Stimulated activated CD4-positive, alpha-beta T cell treated with anti-CD3 and anti-CD28 coated beads, TNF-alpha, amount 100 ng/mL, for 24 hours (primary cell): Measurements from ENCODE around the gene KLHL10.

Experiments
- DNase-seq, 3 experiments: peaks; one replicate each; pipeline ENCODE4 v3.0.0-alpha.2; 2020; ENCODE audit warnings: low read depth in 3 of 3

The KLHL10 gene

DNA sequence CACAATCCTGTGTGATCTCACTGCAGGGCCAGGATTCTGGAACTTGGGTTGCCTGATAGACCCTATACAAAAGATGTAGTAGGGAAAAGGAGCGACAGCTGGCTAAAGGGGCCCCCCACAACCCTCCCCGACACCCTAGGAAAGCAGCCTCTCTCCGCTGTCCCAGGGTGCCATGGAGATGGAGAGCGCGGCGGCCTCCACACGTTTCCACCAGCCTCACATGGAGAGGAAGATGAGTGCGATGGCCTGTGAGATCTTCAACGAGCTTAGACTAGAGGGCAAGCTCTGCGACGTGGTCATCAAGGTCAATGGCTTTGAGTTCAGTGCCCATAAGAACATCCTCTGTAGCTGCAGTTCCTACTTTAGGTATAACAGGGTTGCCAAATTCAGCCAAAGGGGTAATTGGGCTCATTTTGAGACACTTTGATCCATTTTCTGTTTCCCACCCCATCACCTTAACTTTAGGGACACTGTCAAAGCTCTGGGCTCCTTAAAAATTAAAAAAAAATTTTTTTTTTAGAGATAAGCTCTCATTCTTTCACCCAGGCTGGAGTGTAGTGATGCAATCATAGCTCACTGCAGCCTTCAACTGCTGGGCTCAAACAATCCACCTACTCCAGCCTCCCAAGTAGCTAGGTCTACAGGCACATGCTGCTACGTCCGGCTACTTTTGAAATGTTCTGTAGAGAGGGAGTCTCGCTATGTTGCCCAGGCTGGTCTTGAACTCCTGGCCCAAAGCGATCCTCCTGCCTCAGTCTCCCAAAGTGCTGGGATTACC is at the start of gene KLHL10:
TSS of gene KLHL10 (plus strand) at position 65 of the 778 bp plus-strand sequence. CDS start at position 173, 108 bp downstream.
- no peak for DNase-seq

DNA sequence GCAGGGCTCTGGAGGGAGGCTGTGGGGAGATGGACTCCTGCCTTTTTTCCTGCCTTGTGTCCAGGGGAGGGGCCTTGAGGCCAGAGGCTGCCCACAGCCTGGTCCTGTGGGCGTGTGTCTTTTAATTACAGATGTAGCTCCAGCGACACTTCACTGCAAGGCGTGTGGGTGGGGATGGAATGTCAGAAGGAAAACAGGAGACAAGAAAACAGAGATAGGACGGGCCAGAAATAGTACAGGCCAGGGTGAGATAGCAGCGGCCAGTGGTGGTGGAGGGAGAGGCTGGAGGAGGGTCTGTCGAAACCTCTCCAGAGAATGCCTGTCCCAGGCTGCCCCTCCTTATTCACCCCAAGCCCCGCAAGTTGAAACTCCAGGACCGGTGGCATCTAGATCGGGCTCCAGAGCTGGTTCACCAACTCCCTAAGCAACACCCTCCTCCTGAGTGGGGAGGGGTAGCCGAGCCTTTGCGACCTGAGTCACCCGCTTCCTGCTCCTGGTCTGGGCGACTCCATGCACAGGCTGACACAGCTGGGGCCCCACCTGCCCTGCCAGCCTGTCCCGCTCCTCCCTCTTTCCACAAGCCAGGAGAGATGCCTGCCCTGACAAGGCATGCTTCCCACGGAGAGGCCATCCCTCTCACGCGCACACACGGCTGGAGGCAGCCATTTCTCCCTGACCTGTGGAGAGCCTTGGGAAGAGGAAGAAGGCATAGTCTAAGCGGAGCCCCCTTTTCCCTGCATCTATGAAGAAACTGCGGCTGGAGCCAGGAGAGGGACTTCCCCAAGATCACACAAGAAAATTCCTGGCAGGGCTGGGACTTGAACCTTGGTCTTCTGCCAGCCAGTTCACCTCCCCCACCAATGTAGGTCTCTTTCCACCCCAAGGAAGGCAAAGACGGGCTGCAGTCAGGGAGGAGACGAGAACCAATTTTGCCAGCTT is 44.5 kb upstream of the KLHL10 start:
- no peak for DNase-seq

DNA sequence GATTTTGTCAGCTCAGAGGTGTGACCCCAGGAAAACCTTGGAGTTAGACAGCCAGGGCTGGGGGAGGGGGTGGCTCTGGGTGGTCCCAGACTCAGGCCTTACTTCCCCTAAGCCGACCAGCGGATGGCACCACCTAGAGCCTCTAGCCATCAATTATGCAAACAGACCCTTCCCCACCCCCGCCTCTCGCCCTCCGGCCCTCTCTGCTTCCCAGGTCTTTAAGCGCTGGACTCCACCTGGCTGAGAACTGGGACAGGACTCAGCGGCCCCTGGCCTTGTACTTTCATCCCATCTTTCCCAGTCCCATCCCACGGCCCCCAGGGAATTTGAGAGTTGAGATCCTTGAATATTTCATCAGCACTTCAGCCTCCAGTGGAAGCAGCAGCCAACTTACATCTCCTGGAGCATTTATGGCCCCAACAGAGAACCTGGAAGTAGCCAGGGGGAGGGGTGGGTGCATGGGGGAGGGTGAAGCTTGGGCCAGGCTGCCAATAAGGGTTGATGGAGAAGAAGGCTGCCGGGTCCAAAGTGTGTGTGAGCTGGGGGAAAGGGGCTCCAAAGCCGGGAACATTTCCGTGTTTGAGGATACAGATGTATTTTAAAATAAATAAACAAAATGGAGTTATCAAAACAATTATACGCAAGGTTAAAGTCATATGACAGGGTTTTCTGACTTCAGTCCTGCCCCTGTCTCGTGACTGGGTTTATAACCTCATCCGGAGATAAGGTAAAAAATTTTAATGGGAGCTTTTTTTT is 43.7 kb upstream of the KLHL10 start:
- DNase-seq, result no peak

DNA sequence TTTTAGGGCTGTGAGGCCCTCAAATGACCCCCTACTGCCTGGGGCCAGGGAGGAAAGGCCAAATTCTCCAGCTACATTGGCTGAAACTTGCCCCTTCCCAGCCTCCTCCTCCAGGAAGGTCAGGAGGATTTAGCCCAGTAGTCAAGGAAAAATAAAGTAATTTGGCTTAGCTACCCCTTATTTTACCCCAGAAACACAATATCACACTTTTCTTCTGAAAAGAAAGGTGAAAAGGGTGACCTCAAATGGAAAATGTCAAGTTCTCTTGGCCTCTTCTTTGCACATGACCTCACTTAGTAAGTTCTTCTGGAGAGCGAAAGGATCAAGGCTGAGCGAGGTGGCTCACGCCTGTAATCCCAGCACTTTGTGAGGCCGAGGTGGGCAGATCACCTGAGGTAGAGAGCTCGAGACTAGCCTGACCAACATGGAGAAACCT is 43.1 kb upstream of the KLHL10 start:
- no peak for DNase-seq

DNA sequence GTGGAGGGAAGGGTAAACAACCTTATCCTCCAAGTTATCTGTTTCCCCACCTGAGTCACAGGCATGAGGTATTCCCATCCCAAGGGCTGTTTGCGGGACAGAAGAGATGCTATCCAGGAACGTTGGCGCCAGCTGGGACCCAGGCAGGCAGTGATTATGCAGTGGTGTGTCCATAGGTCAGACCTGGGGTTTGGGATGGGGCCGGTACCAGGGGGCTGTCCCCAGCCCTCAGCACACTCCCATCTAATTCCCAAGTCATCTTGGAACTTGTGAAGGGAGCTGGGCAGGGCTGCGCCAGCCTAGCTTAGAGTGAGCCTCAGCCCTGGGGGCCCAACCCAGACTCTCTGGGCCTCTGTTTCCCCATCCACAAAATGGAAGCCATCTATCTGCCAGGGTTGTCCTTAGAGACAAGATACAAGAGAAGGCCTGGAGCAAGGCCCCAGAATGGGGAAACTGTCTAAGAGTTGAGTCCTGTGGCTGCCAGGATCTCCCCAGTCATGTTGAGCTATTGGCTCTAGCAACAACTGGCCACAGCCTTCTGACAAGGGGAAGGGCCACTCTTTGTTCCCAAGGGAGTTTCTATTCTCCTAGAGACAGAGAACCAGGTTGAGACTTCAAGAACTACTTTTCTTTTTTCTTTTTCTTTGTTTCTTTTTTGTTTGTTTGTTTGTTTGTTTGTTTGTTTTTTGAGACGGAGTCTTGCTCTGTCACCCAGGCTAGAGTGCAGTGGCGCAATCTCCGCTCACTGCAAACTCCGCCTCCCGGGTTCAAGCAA is 41.3 kb upstream of the KLHL10 start:
- DNase-seq, result no peak

DNA sequence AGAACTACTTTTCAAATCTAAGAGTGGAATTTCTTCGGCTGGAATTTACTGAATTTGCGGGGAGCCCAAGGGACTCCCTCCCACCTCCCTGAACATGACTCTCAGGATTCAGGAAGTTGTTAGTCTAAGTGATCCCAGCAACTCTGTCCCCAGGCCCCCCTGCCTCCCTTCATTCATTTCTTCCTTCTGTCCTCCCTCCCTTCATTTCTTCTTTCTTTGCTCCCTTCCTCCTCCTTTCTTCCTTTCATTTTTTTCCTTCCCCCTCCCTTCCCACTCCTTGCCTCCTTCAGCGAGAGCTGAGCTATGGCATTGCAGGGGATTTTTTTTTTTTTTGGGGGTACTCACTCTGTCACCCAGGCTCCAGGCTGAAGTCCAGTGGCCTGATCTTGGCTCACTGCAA is 40.2 kb upstream of the KLHL10 start:
- no peak for DNase-seq

DNA sequence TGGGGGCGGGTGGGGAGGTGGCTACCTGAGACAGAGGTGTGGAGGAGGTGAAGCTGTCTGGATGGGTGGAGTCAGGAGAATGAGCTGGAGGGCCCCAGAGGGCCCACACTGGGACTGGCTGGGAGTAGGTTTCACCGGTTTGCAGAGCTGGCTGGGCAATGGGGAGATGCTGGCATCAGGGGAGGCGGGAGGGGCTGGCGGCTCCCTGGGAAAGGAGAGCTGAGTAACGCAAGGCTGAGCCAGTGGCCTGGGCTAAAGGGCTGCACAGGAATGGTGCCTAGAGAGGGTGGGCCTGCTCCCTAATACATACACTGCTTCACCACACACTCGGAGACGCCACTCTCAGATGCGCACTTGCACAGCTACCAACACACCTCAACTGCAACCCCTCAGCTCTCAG is 38.3 kb upstream of the KLHL10 start:
- DNase-seq, result no peak

DNA sequence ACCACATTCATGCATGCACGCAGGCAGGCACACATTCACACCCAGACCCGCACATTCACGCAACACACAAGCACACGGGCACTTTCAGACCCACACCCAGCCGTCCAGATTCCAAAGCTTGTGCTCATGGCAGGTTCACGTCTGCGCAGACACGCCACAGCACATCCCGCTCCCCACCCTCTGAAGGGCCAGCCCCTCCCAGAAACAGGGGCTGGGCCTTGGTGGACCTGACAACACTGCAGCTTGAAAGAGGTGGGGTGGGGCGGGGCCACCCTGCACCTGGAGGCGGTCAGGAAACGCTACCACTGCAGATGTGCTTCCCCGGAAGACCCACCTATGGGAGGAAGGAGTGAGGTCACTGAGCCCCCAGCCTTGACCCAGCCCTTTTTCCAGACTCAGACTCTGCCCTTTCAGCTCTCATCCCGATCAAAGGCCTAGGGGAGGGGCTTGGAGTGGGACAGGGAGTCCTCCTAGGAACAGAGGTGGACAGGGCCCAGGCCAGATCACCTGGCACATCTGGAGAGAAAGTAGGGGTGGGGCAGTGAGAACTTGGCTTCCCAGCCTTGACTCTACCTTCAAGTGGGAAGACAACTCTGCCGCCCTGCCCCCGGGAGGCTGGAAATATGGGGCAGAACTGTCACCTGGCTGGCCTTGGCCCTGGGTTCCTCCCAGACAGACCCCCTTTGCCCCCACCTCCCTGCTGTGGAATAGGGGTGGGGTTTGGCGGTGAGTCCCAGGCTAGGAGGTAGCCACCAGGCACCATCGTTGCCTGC is 36.8 kb upstream of the KLHL10 start:
- no peak for DNase-seq

DNA sequence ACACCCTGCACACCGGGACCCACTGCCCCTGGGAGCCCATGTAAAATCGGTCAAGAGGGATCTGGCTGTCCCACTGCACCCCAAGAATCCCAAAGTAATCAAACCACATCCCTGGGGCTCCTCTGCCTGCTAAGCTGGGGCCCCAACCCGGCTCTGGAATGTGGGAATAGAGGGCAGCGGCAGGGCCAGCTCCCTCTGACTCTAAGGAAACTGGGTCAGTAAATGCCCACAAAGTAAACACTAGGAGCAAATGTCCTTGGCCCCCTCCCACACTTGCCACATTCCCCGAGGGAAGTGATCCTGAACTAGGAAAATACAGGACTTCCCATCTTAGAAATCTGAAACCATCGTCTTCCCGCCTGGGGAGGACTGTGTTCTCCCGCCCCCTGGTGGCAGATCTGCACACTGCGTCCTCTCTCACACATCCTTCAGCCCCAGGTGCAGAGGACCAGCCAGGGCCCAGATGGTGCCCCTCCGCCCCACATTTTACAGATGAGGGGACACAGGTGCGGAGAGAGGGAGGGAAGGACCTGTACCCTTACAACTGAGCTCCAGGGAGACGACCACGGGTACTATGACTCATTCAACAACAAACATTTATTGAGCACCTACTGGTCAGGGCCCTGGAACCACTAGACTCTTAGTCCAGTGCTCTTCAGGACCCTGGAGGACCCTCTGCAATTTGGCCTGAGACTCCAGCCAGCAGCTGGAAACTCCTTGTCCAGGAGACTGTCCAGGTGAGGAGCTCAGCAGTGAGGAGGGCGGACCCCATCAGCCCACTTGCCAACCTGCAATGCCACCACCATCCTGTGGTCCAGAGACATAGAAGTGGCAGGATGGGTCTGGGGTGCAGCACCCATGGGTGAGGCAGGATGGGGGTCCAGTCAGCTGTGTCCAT is 36.0 kb upstream of the KLHL10 start:
- DNase-seq, result peak; percentile 53 to 73 (median 55)

DNA sequence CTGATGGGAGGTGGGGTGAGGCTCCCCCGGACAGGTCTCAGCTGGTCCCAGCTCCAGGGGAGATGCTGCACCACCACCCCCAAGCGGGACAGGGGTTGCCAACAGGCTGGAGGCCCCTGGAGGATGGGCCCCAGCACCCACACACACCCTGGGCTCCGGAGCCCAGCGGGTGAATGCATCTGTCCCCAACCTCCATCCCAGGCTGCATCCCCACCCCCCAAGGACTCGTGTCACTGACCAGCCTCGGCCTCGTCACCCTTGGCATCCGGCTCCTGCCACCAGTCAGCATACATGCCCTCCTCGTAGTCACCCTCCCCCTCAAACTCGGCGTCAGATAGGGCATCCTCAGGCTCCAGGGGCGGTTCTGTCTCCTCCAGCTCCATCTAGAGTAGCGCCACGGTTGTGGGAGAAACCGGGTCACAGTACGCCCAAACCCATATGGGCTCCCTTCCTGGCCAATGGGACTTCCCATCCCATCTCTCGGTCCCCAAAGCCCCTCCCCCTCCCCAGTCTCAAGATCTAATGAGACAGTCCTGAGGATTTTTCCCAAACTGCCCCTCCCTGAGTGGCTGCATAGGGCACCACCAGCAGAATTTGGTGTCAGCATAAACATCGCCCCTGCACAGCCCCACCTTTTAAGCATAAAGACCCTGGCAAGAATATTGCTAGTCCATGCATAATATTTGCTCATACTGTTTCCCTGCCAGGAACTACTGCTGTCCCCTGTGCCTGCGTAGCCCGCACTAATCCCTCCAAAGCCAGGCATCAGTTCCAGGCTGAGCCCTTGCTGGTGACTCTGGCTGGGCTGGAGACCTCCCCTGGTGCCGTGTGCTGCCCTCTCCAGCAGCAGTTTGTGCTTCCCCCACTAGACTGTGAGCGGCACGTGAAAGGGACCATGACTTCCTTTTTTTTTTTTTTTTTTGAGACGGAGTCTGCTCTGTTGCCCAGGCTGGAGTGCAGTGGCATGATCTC is 34.3 kb upstream of the KLHL10 start:
- DNase-seq, result no peak

DNA sequence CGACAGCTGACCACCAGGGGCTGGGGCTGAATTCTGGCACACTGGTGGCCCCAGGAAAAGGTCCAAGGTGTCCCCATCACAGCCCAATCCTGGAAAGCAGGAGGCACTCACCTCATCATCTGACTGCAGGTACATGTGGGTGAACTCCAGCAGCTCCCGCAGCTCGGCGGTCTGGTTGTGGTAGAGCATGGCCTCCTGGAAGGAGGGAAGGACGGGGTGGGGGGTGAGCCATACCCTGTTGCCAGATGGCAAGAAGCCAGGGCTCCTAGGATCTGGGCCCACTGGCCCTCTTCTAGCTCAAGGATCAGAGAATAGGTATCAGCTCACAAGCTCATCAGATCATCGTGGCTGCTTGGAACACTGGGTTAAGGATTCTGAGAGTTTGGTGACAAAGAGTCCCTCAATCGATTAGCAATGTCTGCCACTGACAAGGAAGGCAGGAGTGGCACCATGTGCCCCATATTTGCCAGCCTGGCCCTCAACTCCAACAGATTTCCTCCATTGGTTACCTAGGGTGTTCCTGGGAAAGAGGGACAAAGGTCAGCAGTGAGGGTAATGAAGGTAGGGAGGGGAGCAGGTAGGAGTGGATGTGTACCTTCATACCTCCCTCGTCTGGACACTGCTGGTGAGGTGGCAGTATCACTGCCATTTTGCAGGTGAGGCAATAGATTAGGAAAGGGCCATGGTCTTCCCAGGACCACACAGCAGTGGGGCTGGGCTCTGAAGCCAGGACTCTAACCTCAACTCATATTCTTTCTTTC is 30.8 kb upstream of the KLHL10 start:
- no peak for DNase-seq

DNA sequence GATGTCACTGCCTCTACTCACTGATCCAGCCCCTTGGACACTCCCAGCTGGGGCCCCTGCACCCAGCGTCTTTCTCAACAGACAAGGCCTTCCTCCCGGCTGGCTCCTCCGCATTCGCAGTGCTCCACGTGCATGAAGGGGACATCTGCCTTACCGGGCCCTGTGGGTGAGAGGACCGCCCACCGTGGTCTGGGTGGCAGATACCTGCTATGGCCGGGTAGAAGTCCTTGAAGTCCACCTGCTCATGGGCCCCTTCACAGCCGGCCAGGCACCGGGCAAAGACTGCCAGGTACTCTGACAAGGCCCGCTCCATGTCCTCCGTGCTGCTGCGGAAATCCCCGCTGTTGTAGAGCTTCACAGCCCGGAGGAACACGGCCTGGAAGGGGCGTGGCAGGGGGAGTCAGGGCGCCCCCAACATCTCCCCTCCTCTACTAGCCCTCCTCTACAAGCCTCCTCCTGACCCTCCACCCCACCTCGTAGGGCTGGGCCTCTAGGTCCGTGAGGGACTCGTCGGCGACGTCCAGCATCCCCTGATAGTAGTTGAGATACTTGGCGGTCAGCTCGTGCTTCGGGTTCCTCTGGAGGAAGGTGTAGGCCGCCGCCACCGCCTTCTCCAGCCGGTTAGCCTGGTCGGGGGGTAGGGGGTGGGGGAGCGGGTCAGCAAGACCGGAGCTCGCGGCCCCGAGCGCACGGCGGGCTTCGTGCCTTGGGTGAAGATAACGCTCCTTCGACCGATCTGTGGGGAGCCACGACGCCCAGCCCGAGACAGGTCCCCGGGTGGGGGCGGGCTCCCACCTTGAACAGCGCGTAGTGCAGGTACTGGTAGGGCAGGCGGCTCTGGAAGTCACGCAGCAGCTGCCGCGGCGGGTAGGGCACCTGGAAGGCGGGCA is 26.7 kb upstream of the KLHL10 start:
- no peak for DNase-seq

DNA sequence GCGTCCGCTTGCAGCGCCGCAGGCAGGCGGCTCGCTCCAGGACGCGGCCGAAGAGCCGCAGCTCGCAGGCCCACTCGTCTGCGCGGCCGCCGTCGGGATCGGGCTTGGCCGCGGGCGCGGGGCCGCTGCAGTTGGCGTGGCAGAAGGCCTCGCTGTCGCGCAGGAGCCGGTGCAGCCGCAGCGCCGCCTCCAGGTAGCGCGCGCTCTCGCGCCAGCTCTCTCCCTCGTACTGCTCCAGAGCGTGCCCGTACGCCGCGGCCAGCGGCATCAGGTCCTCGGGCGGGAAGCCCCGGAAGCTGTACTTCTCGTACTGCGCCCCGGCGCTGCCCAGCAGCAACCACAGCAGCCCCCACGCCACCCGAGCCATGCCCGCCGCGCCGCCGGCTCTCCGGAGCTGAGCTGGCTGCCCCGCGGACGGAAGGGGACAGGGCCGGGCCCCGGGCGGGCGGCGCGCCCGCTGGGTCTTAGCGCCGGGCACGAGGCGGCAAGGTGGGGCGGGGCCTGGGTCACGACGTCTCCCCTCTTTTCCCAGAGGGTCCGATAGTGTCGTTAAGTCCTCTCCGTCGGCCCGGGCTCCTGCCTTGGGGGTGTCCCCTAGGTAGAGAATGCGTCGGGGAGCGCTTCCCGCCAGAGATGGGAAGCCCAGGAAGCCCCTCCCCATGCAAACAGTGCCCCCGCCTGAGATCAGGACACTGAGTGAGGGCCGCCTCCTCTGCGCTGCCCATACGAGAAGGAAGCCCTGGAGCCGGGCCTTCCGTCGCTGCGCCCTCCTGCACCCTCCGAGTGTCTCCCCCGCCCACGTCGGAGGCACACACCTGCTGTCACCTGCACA is 25.9 kb upstream of the KLHL10 start, which contains the start of gene P3H4:
TSS of gene P3H4 (minus strand) at position 401 of the 832 bp plus-strand sequence. CDS start at position 367, 34 bp downstream.
- peak; percentile 35 to 68 (median 44) for DNase-seq

DNA sequence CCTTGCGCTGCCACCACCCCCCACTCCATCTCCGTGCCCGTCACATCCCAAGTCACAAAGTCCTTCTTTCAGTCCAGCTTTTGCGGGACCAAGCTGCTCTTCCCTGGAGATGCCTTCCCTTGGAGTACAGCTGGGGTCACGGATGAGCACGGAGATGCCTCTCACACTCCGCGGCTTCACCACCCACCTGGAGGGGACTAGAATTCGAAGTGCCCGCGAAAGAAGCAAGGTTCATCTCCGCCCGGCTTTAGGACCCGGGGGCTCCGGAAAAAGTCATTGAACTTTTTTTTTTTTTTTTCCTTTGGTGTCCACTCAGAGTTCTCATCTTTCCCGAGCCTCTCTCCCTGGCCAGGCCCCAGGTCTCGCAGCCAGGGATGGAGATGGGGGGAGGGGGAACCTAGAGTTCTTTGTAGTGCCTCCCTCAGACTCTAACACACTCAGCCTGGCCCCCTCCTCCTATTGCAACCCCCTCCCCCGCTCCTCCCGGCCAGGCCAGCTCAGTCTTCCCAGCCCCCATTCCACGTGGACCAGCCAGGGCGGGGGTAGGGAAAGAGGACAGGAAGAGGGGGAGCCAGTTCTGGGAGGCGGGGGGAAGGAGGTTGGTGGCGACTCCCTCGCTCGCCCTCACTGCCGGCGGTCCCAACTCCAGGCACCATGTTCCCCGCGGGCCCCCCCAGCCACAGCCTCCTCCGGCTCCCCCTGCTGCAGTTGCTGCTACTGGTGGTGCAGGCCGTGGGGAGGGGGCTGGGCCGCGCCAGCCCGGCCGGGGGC is 25.1 kb upstream of the KLHL10 start, which contains the start of gene FKBP10:
TSS of gene FKBP10 (plus strand) at position 624 of the 771 bp plus-strand sequence. CDS start at position 655, 31 bp downstream.
- DNase-seq, result peak in 1 of 3 experiments; percentile 26
